SK-N-SH (cell line): ENCODE data around the gene PTPRD. TPM values are rescaled to one million over a fixed set of nuclear protein-coding genes. Genes with fewer than 3 reads are reported as not detected.

Experiments used
- CTCF ChIA-PET: fragments of 300-600, 350-600 bp; formaldehyde crosslinking; extraction: SDS; loops from one replicate; lab custom pipeline; 2021; lab: Yijun Ruan, JAX
- POLR2A ChIA-PET: fragments of 350-600 bp; sonication (Branson Sonifier 250); formaldehyde crosslinking; extraction: SDS; loops from one replicate; lab custom pipeline; 2020; ENCODE audit warnings: antibody characterized with exemption, inconsistent platforms; lab: Yijun Ruan, JAX
- DNase-seq: peaks from one replicate; pipeline ENCODE4 v3.0.0; 2012
- H2AFZ ChIP-seq: fragments of 200-600 bp; sonication (generic); 2 replicates; pipeline ENCODE4 v1.8.1; 2016; ENCODE audit warnings: antibody characterized with exemption, mild to moderate bottlenecking, low read depth
- H3F3A ChIP-seq: fragments of 200-600 bp; sonication (generic); replicated peaks from 2 replicates; pipeline ENCODE3; 2016; ENCODE audit warnings: antibody characterized with exemption, mild to moderate bottlenecking; ENCODE audit not compliant: insufficient read depth
- H3K27ac ChIP-seq, 2 experiments: fragments of 200-500 bp in 1 of 2; fragments of 200-600 bp in 1 of 2; sonication (Bioruptor generic) in 1 of 2; sonication (generic), shearing (Covaris generic) in 1 of 2; 2 replicates each; pipeline versions ENCODE4 v1.5.1 to v1.6.1; 2014 to 2016; ENCODE audit warnings: low read depth in 2 of 2, inconsistent platforms in 1 of 2, low read length in 1 of 2, mild to moderate bottlenecking in 1 of 2, mixed read lengths in 1 of 2
- H3K27me3 ChIP-seq: fragments of 200-600 bp; sonication (generic), shearing (Covaris generic); 2 replicates; pipeline ENCODE4 v1.6.1; 2016; ENCODE audit warnings: mixed run types; ENCODE audit not compliant: insufficient read depth
- H3K36me3 ChIP-seq, 2 experiments: fragments of 200-500 bp in 1 of 2; fragments of 200-600 bp in 1 of 2; sonication (Bioruptor generic) in 1 of 2; sonication (generic) in 1 of 2; replicated peaks in 1 of 2; 2 replicates each; pipeline versions ENCODE3 to v1.5.1; 2014 to 2016; ENCODE audit warnings: low read length in 1 of 2, mild to moderate bottlenecking in 1 of 2; ENCODE audit not compliant: insufficient read depth in 2 of 2, control insufficient read depth in 1 of 2
- H3K4me1 ChIP-seq, 2 experiments: fragments of 200-500 bp in 1 of 2; fragments of 200-600 bp in 1 of 2; sonication (Bioruptor generic) in 1 of 2; sonication (generic), shearing (Covaris generic) in 1 of 2; 2 replicates each; pipeline versions ENCODE4 v1.5.1 to v1.6.1; 2014 to 2016; ENCODE audit warnings: low read depth in 1 of 2, low read length in 1 of 2, mixed run types in 1 of 2; ENCODE audit not compliant: insufficient read depth in 2 of 2, control insufficient read depth in 1 of 2
- H3K4me2 ChIP-seq: fragments of 200-600 bp; sonication (generic), shearing (Covaris generic); 2 replicates; pipeline ENCODE4 v1.6.1; 2017; ENCODE audit warnings: mixed run types
- H3K4me3 ChIP-seq, 2 experiments: fragments of 200-500 bp in 1 of 2; fragments of 200-600 bp in 1 of 2; sonication (Bioruptor generic) in 1 of 2; sonication (generic), shearing (Covaris generic) in 1 of 2; 2 replicates each; pipeline versions ENCODE4 v1.5.1 to v1.8.1; 2014 to 2016; ENCODE audit warnings: low read depth in 2 of 2, inconsistent platforms in 1 of 2, low read length in 1 of 2, mild to moderate bottlenecking in 1 of 2, mixed read lengths in 1 of 2, moderate library complexity in 1 of 2
- H3K79me2 ChIP-seq: fragments of 200-600 bp; sonication (generic); 2 replicates; pipeline ENCODE4 v1.8.1; 2017; ENCODE audit warnings: mild to moderate bottlenecking; ENCODE audit not compliant: insufficient read depth
- H3K9ac ChIP-seq: fragments of 200-600 bp; sonication (generic); 2 replicates; pipeline ENCODE4 v1.6.1; 2017; ENCODE audit warnings: mixed run types
- H3K9me2 ChIP-seq: fragments of 200-600 bp; sonication (generic); 2 replicates; pipeline ENCODE4 v1.6.1; 2017; ENCODE audit warnings: mixed run types
- H3K9me3 ChIP-seq: fragments of 200-600 bp; sonication (generic); 2 replicates; pipeline ENCODE4 v1.6.1; 2017; ENCODE audit warnings: mixed run types, mild to moderate bottlenecking, moderate library complexity
- H4K20me1 ChIP-seq: fragments of 200-600 bp; sonication (generic); 2 replicates; pipeline ENCODE4 v1.6.1; 2017; ENCODE audit warnings: mild to moderate bottlenecking, mixed run types; ENCODE audit not compliant: insufficient read depth
- CHD2 ChIP-seq: fragments of 150-350 bp; IDR thresholded peaks from 2 replicates; pipeline ENCODE4 v1.6.1; 2018; ENCODE audit warnings: low read length; ENCODE audit not compliant: partially characterized antibody
- ELF1 ChIP-seq: IDR thresholded peaks from 2 replicates; pipeline ENCODE4 v1.4.0; 2012
- EP300 ChIP-seq, 2 experiments: IDR thresholded peaks; 2 replicates each; pipeline versions ENCODE4 v1.4.0 to v1.6.1; 2012; ENCODE audit warnings: borderline replicate concordance in 1 of 2, low read depth in 1 of 2, low read length in 1 of 2
- EZH2phosphoT487 ChIP-seq: fragments of 200-600 bp; sonication (generic); IDR thresholded peaks from 2 replicates; pipeline ENCODE4 v1.6.1; 2017; ENCODE audit warnings: low read depth, mixed run types, mild to moderate bottlenecking, antibody characterized with exemption, moderate library complexity, borderline replicate concordance
- FOXJ3 ChIP-seq: sonication (generic); formaldehyde crosslinking; IDR thresholded peaks from 2 replicates; pipeline ENCODE4 v1.5.1; 2020; ENCODE audit warnings: mild to moderate bottlenecking, missing genetic modification reagents
- GABPA ChIP-seq: IDR thresholded peaks from 2 replicates; pipeline ENCODE4 v1.4.0; 2012; ENCODE audit warnings: low read depth, mild to moderate bottlenecking
- JUND ChIP-seq: IDR thresholded peaks from 2 replicates; pipeline ENCODE4 v1.4.0; 2012
- MXI1 ChIP-seq: IDR thresholded peaks from 2 replicates; pipeline ENCODE4 v1.6.1; 2012; ENCODE audit warnings: mild to moderate bottlenecking, low read depth, low read length, improper control_type of control experiment
- POLR2AphosphoS5 ChIP-seq: IDR thresholded peaks from 2 replicates; pipeline ENCODE4 v1.6.1; 2012; ENCODE audit warnings: low read depth, low read length
- RAD21 ChIP-seq: IDR thresholded peaks from 2 replicates; pipeline ENCODE4 v1.6.1; 2012; ENCODE audit warnings: mild to moderate bottlenecking, low read length
- RCOR1 ChIP-seq: fragments of 150-350 bp; IDR thresholded peaks from 2 replicates; pipeline ENCODE4 v1.6.1; 2017; ENCODE audit warnings: antibody characterized with exemption, low read length
- REST ChIP-seq: IDR thresholded peaks from 2 replicates; pipeline ENCODE4 v1.6.1; 2012; ENCODE audit warnings: mild to moderate bottlenecking, low read depth, low read length, moderate library complexity
- RFX5 ChIP-seq: IDR thresholded peaks from 2 replicates; pipeline ENCODE4 v1.6.1; 2012; ENCODE audit warnings: mild to moderate bottlenecking, improper control_type of control experiment, low read length
- RXRA ChIP-seq: IDR thresholded peaks from 2 replicates; pipeline ENCODE4 v1.4.0; 2012; ENCODE audit warnings: low read depth, mild to moderate bottlenecking, borderline replicate concordance
- SIN3A ChIP-seq: IDR thresholded peaks from 2 replicates; pipeline ENCODE4 v1.6.1; 2012; ENCODE audit warnings: low read depth, mild to moderate bottlenecking, low read length, moderate library complexity, borderline replicate concordance
- SMC3 ChIP-seq: IDR thresholded peaks from 2 replicates; pipeline ENCODE4 v1.6.1; 2012; ENCODE audit warnings: low read depth, low read length, improper control_type of control experiment
- TAF1 ChIP-seq: IDR thresholded peaks from 2 replicates; pipeline ENCODE4 v1.6.1; 2012; ENCODE audit warnings: low read depth, mild to moderate bottlenecking, low read length, moderate library complexity, borderline replicate concordance
- TCF12 ChIP-seq: IDR thresholded peaks from 2 replicates; pipeline ENCODE4 v1.4.0; 2012
- USF1 ChIP-seq: IDR thresholded peaks from 2 replicates; pipeline ENCODE4 v1.4.0; 2012; ENCODE audit warnings: low read depth, borderline replicate concordance
- YY1 ChIP-seq: IDR thresholded peaks from 2 replicates; pipeline ENCODE4 v1.4.0; 2012; ENCODE audit warnings: low read depth, mild to moderate bottlenecking
- WGBS: methylation state at CpG from one replicate; pipeline ENCODE4 v1.1.6; 2017; ENCODE audit warnings: low lambda C conversion rate; 5-methylcytosine and 5-hydroxymethylcytosine counted together
- polyA plus RNA-seq, 3 experiments: library from polyadenylated mRNA; depleted of rRNA; stranded (reverse); fragments of >200 nt; gene quantifications; 2 replicates each; pipeline ENCODE4 v1.2.3, GENCODE V29; 2012

The PTPRD gene
- polyA plus RNA-seq, 1 of the 3 experiments (the other 2 are of a cell fraction), result 0.15 TPM

- no peak for TF ChIP-seq RAD21
- TF ChIP-seq REST, result no peak
- no peak for TF ChIP-seq EZH2phosphoT487
- TF ChIP-seq USF1, result no peak
- TF ChIP-seq POLR2AphosphoS5, result no peak
- TF ChIP-seq TAF1, result no peak
- TF ChIP-seq FOXJ3 (CRISPR knock-in tag), result no peak
- no peak for TF ChIP-seq EP300 (IDR thresholded peaks at IDR 0.05; ENCODE audit: borderline replicate concordance in 1 of 2, low read depth in 1 of 2, low read length in 1 of 2)
- no peak for TF ChIP-seq RXRA
- TF ChIP-seq GABPA, result no peak
- TF ChIP-seq CHD2, result no peak
- no peak for TF ChIP-seq MXI1
- TF ChIP-seq JUND, result no peak
- TF ChIP-seq YY1, result no peak
- no peak for TF ChIP-seq SMC3
- TF ChIP-seq RCOR1, result no peak
- no peak for TF ChIP-seq SIN3A
- no peak for TF ChIP-seq TCF12
- TF ChIP-seq RFX5, result no peak
- no peak for TF ChIP-seq ELF1
- H3K27ac ChIP-seq, result no peak overlapping the region
Measured at GRCh38 chr9:9275601-9276000, 1337.2 kb downstream of the PTPRD start.

More at GRCh38 chr9:9275601-9276000, 1337.2 kb downstream of the PTPRD start:
- CTCF ChIA-PET, result no interaction called here
- H3K9me2 ChIP-seq, result 0 out of 2 replicates have a peak, but pooled peaks cover 3% of the 10 kb centered on the region
- no peaks in the 10 kb centered on the region for H3K36me3 ChIP-seq
- no peak overlapping the region for H3K4me2 ChIP-seq
- no peak overlapping the region for H3K4me3 ChIP-seq
- H3K9me3 ChIP-seq, result no peaks in the 10 kb centered on the region
- H4K20me1 ChIP-seq, result no peaks in the 10 kb centered on the region
- H3K4me1 ChIP-seq, result no peaks in the 10 kb centered on the region
- H2AFZ ChIP-seq, result no peak overlapping the region
- WGBS, result 36% methylated on average over 4 of the region's 4 CpGs
- H3K79me2 ChIP-seq, result no peaks in the 10 kb centered on the region; the same call in 1 of the 2 replicates
- DNase-seq, result no peak
- H3F3A ChIP-seq, result no peaks in the 10 kb centered on the region
- POLR2A ChIA-PET, result no interaction called here
- H3K27me3 ChIP-seq, result no peaks in the 10 kb centered on the region
- H3K9ac ChIP-seq, result no peak overlapping the region
